Caco-2 (cell line): ENCODE data around the gene LAMTOR4. TPM values are rescaled to one million over a fixed set of nuclear protein-coding genes. Genes with fewer than 3 reads are reported as not detected.
A peak's percentile ranks its signal among the peaks of the same experiment; 100 is the strongest.
"Not testable (repeated sequence)": the region's sequence is repeated elsewhere in the genome, so short reads cannot be mapped to it uniquely, and the experiment has no call there.

ENCODE experiments used
- BruUV-seq: library from RNA; stranded (reverse); fragments of 400-500 nt; replicated peaks from 2 replicates; lab custom pipeline; 2021; lab: Mats Ljungman, UMichigan
- CTCF ChIA-PET: fragments of 300-600 bp; sonication (Branson Sonifier 250); formaldehyde crosslinking; loops from one replicate; lab custom pipeline; 2022; ENCODE audit warnings: antibody characterized with exemption; lab: Charles Lee
- POLR2A ChIA-PET: fragments of 300-600 bp; sonication (Branson Sonifier 250); formaldehyde crosslinking; loops from one replicate; lab custom pipeline; 2022; ENCODE audit warnings: antibody characterized with exemption; lab: Charles Lee
- DNase-seq, 2 experiments: peaks; one replicate each; pipeline versions ENCODE4 v3.0.0 to v3.0.0-alpha.2; 2020 to 2022
- H3K27me3 ChIP-seq: replicated peaks from 2 replicates; pipeline ENCODE4 v1.6.0; 2011; ENCODE audit warnings: low read length; ENCODE audit not compliant: control insufficient read depth, insufficient read depth
- H3K36me3 ChIP-seq: 2 replicates; pipeline ENCODE4 v1.5.1; 2011; ENCODE audit warnings: low read length; ENCODE audit not compliant: control insufficient read depth, insufficient read depth
- H3K4me1 ChIP-seq: fragments of 250-450 bp; sonication (Bioruptor Pico); 2 replicates; pipeline ENCODE4 v1.5.1; 2020; ENCODE audit warnings: mild to moderate bottlenecking
- H3K4me3 ChIP-seq: 2 replicates; pipeline ENCODE4 v1.5.1; 2011; ENCODE audit warnings: low read depth, mild to moderate bottlenecking, control low read depth, low read length
- H3K9me3 ChIP-seq: fragments of 250-450 bp; sonication (Bioruptor Pico); 2 replicates; pipeline ENCODE4 v1.5.1; 2020; ENCODE audit warnings: mild to moderate bottlenecking, moderate library complexity
- H3K27ac Mint-ChIP-seq: one replicate; pipeline ENCODE4 v1.8.0; 2022; ENCODE audit warnings: mixed read lengths; ENCODE audit not compliant: unreplicated experiment
- H3K27me3 Mint-ChIP-seq: one replicate; pipeline ENCODE4 v1.8.0; 2022; ENCODE audit warnings: mixed read lengths; ENCODE audit not compliant: insufficient read depth, unreplicated experiment
- H3K36me3 Mint-ChIP-seq: one replicate; pipeline ENCODE4 v1.8.0; 2022; ENCODE audit warnings: mild to moderate bottlenecking, mixed read lengths; ENCODE audit not compliant: insufficient read depth, unreplicated experiment
- H3K4me1 Mint-ChIP-seq: one replicate; pipeline ENCODE4 v1.8.0; 2022; ENCODE audit warnings: low read depth, mixed read lengths; ENCODE audit not compliant: unreplicated experiment
- H3K4me3 Mint-ChIP-seq: one replicate; pipeline ENCODE4 v1.8.0; 2022; ENCODE audit warnings: mild to moderate bottlenecking, moderate library complexity, mixed read lengths; ENCODE audit not compliant: unreplicated experiment
- H3K9me3 Mint-ChIP-seq: one replicate; pipeline ENCODE4 v1.8.0; 2022; ENCODE audit warnings: mixed read lengths; ENCODE audit not compliant: unreplicated experiment
- intact Hi-C: fragments of 100-400 bp; cut with micrococcal nuclease; formaldehyde crosslinking; loops from one replicate; pipeline ENCODE4 v1.10.0; 2022; ENCODE audit not compliant: unreplicated experiment
- total RNA-seq: library from RNA; stranded (reverse); gene quantifications from 2 replicates; pipeline ENCODE4 v1.2.3, GENCODE V29; 2022
- TF ChIP-seq, protein P1 (sequence below), 2 experiments: fragments of 200-600 bp in 1 of 2; IDR thresholded peaks; 1 replicate in 1 of 2; 2 replicates in 1 of 2; pipeline versions ENCODE4 v1.5.1 to v1.8.0; 2011 to 2022; ENCODE audit warnings: antibody characterized with exemption in 1 of 2, control low read depth in 1 of 2, inconsistent platforms in 1 of 2, low read depth in 1 of 2, low read length in 1 of 2, mild to moderate bottlenecking in 1 of 2, moderate library complexity in 1 of 2; ENCODE audit not compliant: insufficient read depth in 1 of 2, severe bottlenecking in 1 of 2, unreplicated experiment in 1 of 2

Gene LAMTOR4
- total RNA-seq, 1 experiment from 2014 or later: 107 TPM

DNA sequence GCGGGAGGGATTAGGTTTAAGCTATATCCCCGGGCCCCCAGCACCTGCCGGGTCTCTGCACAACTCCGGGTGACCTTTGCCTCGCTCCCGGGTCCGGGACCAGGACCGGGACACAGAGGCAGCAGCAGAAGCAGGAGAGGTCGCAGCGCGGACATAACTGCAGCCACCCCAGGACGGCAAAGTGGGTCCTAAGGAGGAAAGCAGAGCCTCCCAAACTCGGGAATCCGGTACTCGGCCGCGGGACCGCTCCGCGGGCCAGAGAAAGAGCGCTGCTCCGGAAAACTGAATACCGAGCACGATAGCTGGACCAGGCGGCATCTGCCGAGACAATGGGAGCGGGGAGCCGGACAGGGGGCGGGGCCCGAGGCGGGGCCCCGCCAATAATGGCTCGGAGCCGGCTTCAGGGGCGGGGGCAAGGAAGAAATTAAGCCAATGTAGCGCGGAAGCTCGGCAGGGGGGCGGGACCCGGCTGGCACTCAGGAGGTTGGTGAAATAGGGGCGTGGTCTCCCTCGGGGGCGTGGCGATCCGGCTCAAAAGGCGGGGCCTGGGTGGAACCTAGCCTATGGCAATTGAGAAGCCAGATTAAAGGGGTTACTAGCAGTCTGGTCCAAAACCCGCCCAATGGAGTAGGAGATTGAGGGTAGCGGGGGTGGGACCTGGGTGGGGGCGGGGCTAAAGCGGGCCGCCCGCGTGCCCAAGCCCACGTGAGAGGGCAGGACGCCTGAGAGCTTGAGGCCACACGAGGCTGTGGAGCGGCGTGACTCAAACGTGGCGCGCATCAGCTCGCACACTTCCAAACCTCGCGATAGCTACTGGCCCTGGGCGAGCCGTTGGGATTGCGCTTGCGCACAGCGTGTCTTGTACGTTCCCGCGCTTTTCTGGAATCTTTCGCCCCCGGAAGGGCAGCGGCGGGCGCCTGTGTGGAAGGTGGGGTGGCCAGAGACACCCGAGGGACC is 28.6 kb downstream of the LAMTOR4 start, which contains the start of the genes GPC2 and STAG3:
GPC2 (minus strand) TSS at position 337 of the 957 bp plus-strand sequence; CDS start at position 155, 182 bp downstream.
STAG3 (plus strand) TSS at position 874 of the 957 bp plus-strand sequence. CDS start 2,639 bp downstream, outside the sequence.
- no peaks in the 10 kb centered on the region for H3K36me3 ChIP-seq
- ChIA-PET POLR2A (interaction anchor here (0.6 to 1.2 kb wide), 4 partner anchors 19 to 104 kb away, joined by 3 to 5 read pairs (median 4); partner anchors contain the start of gene LAMTOR4), CTCF (interaction anchor here (0.6 to 1.0 kb wide), 5 partner anchors 12 to 529 kb away, joined by 3 to 4 read pairs (median 3); partner anchors contain the start of gene POP7)
- H3K27me3 ChIP-seq: no peaks in the 10 kb centered on the region
- peak within 1 kb of the TSS; percentile 41 for H3K4me3 ChIP-seq
- Mint-ChIP-seq H3K4me3 (peak within 1 kb of the TSS; percentile 78), H3K27me3 (no peaks in the 10 kb centered on the region), H3K9me3 (no peaks in the 10 kb centered on the region), H3K4me1 (peaks cover 13% of the 10 kb centered on the region), H3K27ac (no peak within 1 kb of the TSS), H3K36me3 (peaks cover 7% of the 10 kb centered on the region)
- no TSS peak for BruUV-seq
- H3K9me3 ChIP-seq: no peaks in the 10 kb centered on the region
- peaks cover 4% of the 10 kb centered on the region for H3K4me1 ChIP-seq
- DNase-seq: peak; percentile 98 to 99
- intact Hi-C loops: no loop called here
- TF ChIP-seq, protein P1, sequence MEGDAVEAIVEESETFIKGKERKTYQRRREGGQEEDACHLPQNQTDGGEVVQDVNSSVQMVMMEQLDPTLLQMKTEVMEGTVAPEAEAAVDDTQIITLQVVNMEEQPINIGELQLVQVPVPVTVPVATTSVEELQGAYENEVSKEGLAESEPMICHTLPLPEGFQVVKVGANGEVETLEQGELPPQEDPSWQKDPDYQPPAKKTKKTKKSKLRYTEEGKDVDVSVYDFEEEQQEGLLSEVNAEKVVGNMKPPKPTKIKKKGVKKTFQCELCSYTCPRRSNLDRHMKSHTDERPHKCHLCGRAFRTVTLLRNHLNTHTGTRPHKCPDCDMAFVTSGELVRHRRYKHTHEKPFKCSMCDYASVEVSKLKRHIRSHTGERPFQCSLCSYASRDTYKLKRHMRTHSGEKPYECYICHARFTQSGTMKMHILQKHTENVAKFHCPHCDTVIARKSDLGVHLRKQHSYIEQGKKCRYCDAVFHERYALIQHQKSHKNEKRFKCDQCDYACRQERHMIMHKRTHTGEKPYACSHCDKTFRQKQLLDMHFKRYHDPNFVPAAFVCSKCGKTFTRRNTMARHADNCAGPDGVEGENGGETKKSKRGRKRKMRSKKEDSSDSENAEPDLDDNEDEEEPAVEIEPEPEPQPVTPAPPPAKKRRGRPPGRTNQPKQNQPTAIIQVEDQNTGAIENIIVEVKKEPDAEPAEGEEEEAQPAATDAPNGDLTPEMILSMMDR (IDR thresholded peaks at IDR 0.05; ENCODE audit: insufficient read depth in 1 of 2, low read depth in 1 of 2, low read length in 1 of 2, severe bottlenecking in 1 of 2, unreplicated experiment in 1 of 2): no peak

DNA sequence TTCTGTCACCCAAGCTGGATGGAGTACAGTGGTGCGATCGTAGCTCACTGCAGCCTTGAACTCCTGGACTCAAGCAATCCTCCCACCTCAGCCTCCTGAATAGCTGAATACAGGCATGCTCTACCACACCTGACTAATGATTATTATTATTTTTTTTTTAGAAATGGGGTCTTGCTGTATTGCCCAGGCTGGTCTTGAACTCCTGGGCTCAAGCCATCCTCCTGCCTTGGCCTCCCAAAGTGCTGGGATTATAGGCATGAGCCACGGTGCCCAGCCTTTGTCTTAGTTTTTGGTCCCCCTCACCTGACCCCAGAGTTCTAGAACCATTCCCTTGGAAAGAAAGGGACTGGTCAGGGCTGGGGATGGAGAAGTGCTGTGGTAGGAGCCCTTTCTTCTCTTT is 31.4 kb downstream of the LAMTOR4 start:
- H3K9me3 ChIP-seq, DNase-seq, H3K36me3 ChIP-seq, H3K27ac Mint-ChIP-seq, H3K9me3 Mint-ChIP-seq, CTCF ChIA-PET, H3K27me3 ChIP-seq, H3K36me3 Mint-ChIP-seq, BruUV-seq, H3K4me1 ChIP-seq, intact Hi-C loops, H3K4me3 ChIP-seq, POLR2A ChIA-PET, H3K4me3 Mint-ChIP-seq, H3K27me3 Mint-ChIP-seq: not testable (repeated sequence)
- H3K4me1 Mint-ChIP-seq: peaks cover 13% of the 10 kb centered on the region

DNA sequence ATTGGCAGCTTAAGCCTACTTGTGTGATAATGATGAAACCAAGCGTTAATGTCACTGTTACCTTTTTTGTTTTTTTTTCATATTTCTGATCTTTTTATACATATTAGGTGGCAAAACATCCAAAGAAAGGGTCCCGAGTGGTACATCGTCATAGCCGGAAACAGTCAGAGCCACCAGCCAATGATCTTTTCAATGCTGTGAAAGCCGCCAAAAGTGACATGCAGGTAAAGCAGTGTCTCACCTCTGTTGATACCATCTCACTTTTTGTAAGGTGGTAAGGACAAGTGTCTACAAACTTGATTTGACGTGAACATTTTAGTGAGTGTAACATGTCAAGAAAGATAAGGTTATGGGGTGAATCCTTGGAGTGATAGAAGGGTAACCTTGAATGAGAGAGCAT is 33.9 kb downstream of the LAMTOR4 start:
- H3K36me3 ChIP-seq, H3K36me3 Mint-ChIP-seq, H3K4me1 ChIP-seq, H3K4me1 Mint-ChIP-seq, CTCF ChIA-PET, DNase-seq, H3K27ac Mint-ChIP-seq, H3K9me3 Mint-ChIP-seq, H3K4me3 Mint-ChIP-seq, BruUV-seq, H3K27me3 Mint-ChIP-seq, H3K9me3 ChIP-seq, intact Hi-C loops, H3K27me3 ChIP-seq, H3K4me3 ChIP-seq, POLR2A ChIA-PET: not testable (repeated sequence)

DNA sequence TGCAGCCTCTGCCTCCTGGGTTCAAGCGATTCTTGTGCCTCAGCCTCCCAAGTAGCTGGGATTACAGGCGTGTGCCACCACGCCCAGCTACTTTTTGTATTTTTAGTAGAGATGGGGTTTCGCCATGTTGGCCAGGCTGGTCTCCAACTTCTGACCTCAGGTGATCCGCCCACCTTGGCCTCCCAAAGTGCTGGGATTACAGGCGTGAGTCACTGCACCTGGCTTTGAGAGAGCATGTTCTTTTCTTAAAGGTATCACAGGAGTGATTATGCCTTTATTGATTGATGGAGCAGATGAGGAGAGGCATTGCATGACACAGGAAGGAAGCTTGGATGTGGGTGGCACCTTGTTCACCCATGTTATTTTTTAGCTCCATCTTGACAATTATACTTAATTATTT is 34.4 kb downstream of the LAMTOR4 start:
- CTCF ChIA-PET, H3K4me3 Mint-ChIP-seq, H3K36me3 Mint-ChIP-seq: not testable (repeated sequence)

More for the DNA sequence above, 34.4 kb downstream of the LAMTOR4 start:
- H3K27me3 ChIP-seq, H3K36me3 ChIP-seq, H3K4me3 ChIP-seq, BruUV-seq, H3K27me3 Mint-ChIP-seq, H3K4me1 ChIP-seq, DNase-seq, H3K27ac Mint-ChIP-seq, intact Hi-C loops, H3K9me3 Mint-ChIP-seq, H3K9me3 ChIP-seq, H3K4me1 Mint-ChIP-seq, POLR2A ChIA-PET: not testable (repeated sequence)
